Stimulated activated memory B cell treated with anti-CD40 and anti-IgM and Interleukin-4, amounts not matched to agents 10 μg/mL and 1 μg/mL and 100 μg/mL, for 72 hours (primary cell): ENCODE results near the gene SH3BP4.
A peak's percentile ranks its signal among the peaks of the same experiment; 100 is the strongest.

ENCODE experiments used
- ATAC-seq: fragments of 150-1000 bp; cut with Tn5 transposase; 2 replicates; pipeline ENCODE4 v1.10.0; 2021
- H3K27ac Mint-ChIP-seq: one replicate; pipeline ENCODE4 v1.8.0; 2022; ENCODE audit warnings: mild to moderate bottlenecking, mixed read lengths
- H3K27me3 Mint-ChIP-seq: one replicate; pipeline ENCODE4 v1.8.0; 2022; ENCODE audit warnings: mixed read lengths
- H3K36me3 Mint-ChIP-seq: one replicate; pipeline ENCODE4 v1.8.0; 2022; ENCODE audit warnings: mixed read lengths
- H3K4me1 Mint-ChIP-seq: one replicate; pipeline ENCODE4 v1.8.0; 2022; ENCODE audit warnings: mixed read lengths
- H3K4me3 Mint-ChIP-seq: one replicate; pipeline ENCODE4 v1.8.0; 2022; ENCODE audit warnings: mild to moderate bottlenecking, moderate library complexity, mixed read lengths
- H3K9me3 Mint-ChIP-seq: one replicate; pipeline ENCODE4 v1.8.0; 2022; ENCODE audit warnings: mixed read lengths

Gene SH3BP4

DNA sequence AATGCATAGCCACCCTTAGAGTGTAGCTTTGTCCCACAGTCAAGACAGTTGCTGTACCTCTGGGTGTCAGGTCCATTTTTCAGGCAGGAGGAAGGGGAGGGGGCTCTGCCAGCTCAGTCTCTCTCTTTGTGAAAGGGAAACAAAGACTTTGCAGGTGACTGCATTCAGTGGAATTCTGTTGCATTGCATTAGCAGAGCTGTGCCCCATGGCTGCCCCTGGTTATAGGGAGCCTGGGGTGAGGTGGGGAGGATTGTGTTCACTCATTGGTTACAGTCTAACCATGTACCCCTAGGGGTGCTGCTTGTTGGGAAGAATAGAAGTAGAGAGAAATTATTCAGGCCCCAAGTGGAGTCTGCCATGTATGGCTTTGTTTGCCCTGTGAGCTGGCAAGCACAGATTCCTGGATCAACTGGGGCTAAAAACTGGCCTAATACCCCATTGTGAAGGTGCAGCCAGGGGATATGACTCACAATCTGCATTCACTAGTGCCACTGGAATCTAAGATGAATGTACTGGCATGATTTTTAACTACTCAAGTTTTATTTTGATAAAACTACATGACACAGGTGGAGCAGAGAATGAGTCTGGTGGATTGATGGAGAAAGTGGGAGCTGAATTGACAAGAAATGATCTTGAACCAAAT, 118.4 kb downstream of the SH3BP4 start:
- no peak overlapping the region for H3K4me3 Mint-ChIP-seq
- H3K27me3 Mint-ChIP-seq: peaks cover 9% of the 10 kb centered on the region
- no peak overlapping the region for H3K27ac Mint-ChIP-seq
- H3K9me3 Mint-ChIP-seq: no peaks in the 10 kb centered on the region
- H3K36me3 Mint-ChIP-seq: peaks cover 6% of the 10 kb centered on the region
- H3K4me1 Mint-ChIP-seq: no peaks in the 10 kb centered on the region
- no peak for ATAC-seq

DNA sequence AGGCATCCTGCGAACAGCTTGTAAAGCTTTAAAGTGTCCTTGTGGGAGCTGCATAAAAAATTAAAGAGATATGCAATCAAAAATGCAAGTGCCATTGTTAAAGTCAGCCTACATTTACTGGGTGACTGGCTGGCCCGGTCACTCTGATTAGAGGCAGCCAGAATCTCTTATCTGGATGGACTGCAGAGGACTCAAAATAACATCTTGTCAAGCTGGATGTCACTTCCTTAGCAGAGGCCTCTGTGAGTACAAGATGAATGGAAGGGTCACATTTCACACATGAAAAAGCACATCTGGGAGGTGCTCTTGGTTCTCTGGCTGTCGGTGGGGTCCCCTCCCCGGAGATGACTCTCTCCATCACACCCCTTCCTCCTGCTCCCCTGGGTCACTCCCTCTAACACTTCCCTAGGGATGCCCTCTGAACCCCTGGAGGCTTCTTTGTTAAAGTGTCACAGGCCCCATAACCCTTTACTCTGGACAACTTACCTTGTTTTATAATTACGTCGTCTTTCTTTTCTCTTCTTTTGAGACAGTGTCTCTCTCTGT, 122.1 kb downstream of the SH3BP4 start:
- no peaks in the 10 kb centered on the region for H3K4me1 Mint-ChIP-seq
- H3K9me3 Mint-ChIP-seq: no peaks in the 10 kb centered on the region
- no peak overlapping the region for H3K4me3 Mint-ChIP-seq
- no peak overlapping the region for H3K27ac Mint-ChIP-seq
- H3K36me3 Mint-ChIP-seq: no peaks in the 10 kb centered on the region
- peaks cover 9% of the 10 kb centered on the region for H3K27me3 Mint-ChIP-seq
- ATAC-seq: no peak

DNA sequence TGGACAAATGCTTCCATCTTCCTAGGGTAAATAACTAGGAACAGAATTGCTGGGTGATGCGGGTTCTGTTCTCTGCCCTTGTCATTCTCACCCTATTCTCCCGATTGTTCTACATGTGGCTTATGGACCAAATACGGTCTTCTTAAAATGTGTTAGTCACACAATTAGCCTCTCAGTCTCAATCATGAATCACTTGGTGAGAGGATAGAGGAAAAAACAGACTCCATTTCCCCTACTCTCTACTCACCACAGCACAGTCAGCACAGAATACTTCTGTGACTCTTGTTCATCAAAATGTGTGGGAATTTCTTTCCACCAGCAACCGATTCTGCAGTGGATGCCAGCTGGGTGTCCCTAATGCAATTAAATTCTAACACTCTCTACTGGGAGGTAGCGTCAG, 125.2 kb downstream of the SH3BP4 start:
- H3K27me3 Mint-ChIP-seq: no peaks in the 10 kb centered on the region
- H3K27ac Mint-ChIP-seq: no peak overlapping the region
- no peak for ATAC-seq
- no peaks in the 10 kb centered on the region for H3K36me3 Mint-ChIP-seq
- no peaks in the 10 kb centered on the region for H3K4me1 Mint-ChIP-seq
- H3K9me3 Mint-ChIP-seq: no peaks in the 10 kb centered on the region
- no peak overlapping the region for H3K4me3 Mint-ChIP-seq

DNA sequence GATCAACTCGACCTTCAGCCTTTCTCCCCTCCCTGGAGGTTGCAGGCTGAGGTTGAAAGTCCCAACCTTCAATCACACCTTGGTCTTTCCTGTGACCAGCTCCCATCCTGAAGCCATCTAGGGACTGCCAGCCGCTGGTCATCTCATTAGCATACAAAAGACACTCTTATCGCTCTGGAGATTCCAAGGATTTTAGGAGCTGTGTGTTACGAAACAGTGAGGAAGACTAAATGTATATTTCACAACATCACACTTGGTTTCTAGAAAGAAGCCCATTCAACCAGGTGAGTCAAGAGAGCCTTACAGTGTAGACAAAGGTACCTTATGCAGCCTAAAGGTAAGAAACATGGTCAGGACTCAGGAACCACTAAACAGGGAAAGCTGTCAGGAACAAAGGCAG, 126.4 kb downstream of the SH3BP4 start:
- no peaks in the 10 kb centered on the region for H3K27me3 Mint-ChIP-seq
- H3K27ac Mint-ChIP-seq: no peak overlapping the region
- no peaks in the 10 kb centered on the region for H3K4me1 Mint-ChIP-seq
- no peak for ATAC-seq
- no peak overlapping the region for H3K4me3 Mint-ChIP-seq
- no peaks in the 10 kb centered on the region for H3K36me3 Mint-ChIP-seq
- H3K9me3 Mint-ChIP-seq: no peaks in the 10 kb centered on the region

DNA sequence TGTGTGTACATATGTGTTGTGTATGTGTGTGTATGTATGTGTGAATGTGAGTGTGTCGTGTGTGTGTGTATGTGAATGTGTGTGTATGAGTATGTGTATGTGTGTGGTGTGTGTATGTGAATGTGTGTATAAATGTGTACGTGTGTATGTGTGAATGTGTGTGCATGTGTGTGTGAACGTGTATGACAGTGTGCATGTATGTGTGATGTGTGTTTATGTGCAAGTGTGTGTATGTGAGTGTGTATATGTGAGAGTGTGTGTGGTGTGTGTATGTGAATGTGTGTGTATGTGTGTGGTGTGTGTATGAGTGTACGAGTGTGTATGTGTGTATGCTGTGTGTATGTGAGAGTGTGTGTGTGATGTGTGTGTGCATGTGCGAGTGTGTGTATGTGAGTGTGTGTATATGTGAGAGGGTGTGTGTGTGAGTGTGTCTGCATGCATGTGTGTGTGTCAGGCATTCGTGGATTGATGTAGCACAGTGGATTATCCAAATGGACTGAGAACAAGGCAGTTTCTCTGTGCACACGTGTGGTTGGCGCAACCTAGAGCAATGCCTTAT, 127.2 kb downstream of the SH3BP4 start:
- H3K4me1 Mint-ChIP-seq: no peaks in the 10 kb centered on the region
- ATAC-seq: no peak
- no peak overlapping the region for H3K4me3 Mint-ChIP-seq
- no peaks in the 10 kb centered on the region for H3K36me3 Mint-ChIP-seq
- H3K9me3 Mint-ChIP-seq: no peaks in the 10 kb centered on the region
- H3K27me3 Mint-ChIP-seq: no peaks in the 10 kb centered on the region
- no peak overlapping the region for H3K27ac Mint-ChIP-seq

DNA sequence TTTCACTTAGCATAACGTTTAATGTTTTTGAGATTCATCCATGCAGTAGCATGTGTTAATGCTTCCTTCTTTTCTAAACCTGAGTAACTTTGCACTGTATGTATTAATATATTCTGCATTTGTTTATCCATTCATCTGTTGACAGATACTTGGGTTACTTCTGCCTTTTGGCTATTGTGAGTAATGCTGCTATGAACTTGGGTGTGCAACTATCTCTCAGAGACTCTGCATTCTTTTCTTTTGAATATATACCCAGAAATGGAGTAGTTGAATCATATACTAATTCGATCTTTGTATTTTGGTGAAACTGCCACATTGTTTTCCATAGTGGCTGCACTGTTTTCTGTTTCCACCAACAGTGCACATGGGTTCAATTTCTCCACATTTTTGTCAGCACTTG, 128.3 kb downstream of the SH3BP4 start:
- Mint-ChIP-seq H3K4me3 (no peak overlapping the region), H3K27me3 (peaks cover under 1% of the 10 kb centered on the region), H3K27ac (no peak overlapping the region), H3K9me3 (no peaks in the 10 kb centered on the region), H3K4me1 (no peaks in the 10 kb centered on the region), H3K36me3 (no peaks in the 10 kb centered on the region)
- no peak for ATAC-seq

DNA sequence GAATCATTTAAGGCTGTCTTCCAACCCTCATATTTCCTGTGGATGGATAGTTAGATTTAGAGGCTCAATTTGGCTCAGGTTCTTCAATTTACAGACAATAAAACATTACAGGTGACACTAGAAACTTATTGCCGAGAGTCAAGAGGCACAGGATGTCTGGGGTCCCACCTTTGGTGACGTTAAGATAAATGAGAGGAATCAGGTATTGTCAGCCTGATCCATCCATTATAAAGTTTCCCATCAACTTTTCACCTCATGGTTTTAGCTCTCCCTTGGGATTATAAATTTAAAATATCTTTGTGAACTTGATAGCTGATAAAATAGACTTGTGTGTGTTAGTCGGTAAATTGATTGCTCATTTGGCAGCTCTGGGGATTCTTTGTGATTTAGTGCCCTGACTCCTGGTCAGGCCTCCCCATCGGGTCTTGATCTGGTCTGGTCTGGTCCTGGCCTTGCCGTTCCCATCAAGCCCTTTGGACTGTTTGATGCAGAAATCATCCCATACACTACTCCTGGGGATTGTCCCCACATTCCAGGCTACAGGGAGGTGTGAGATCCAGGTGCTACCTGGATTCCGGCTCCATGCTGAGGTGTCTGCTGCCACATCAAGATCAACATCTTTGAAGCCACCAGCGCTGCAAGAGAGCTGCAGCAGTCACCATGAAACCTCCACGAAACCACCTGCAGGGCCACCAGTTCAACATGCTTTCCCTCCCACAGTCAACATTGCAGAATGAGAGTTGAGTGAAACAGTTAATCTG, 130.9 kb downstream of the SH3BP4 start:
- H3K4me3 Mint-ChIP-seq: no peak overlapping the region
- peaks cover 6% of the 10 kb centered on the region for H3K9me3 Mint-ChIP-seq
- no peaks in the 10 kb centered on the region for H3K36me3 Mint-ChIP-seq
- H3K4me1 Mint-ChIP-seq: no peaks in the 10 kb centered on the region
- H3K27me3 Mint-ChIP-seq: peaks cover 26% of the 10 kb centered on the region
- no peak for ATAC-seq
- no peak overlapping the region for H3K27ac Mint-ChIP-seq

DNA sequence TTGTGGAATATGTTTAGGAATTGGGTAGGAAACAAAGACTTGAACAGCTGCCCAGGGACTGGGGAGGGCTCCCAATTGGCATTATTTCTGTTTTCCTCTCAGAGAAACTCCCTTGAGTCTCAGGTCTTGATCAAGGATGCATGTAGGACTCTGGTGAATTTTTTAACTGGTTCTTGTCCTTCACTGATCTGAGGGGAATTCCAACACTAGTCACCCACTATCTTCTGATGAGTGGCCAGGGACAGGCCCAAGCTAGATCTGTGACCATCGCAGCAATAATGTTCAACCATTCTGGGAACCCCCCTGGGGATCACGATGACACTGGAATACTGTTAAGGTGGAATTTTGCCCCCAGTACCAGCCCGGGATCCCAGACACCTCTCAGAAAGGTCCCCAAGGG, 132.0 kb downstream of the SH3BP4 start:
- H3K36me3 Mint-ChIP-seq: no peaks in the 10 kb centered on the region
- no peak overlapping the region for H3K27ac Mint-ChIP-seq
- H3K27me3 Mint-ChIP-seq: peaks cover 36% of the 10 kb centered on the region
- ATAC-seq: no peak
- no peak overlapping the region for H3K4me3 Mint-ChIP-seq
- peaks cover 6% of the 10 kb centered on the region for H3K9me3 Mint-ChIP-seq
- H3K4me1 Mint-ChIP-seq: no peaks in the 10 kb centered on the region

DNA sequence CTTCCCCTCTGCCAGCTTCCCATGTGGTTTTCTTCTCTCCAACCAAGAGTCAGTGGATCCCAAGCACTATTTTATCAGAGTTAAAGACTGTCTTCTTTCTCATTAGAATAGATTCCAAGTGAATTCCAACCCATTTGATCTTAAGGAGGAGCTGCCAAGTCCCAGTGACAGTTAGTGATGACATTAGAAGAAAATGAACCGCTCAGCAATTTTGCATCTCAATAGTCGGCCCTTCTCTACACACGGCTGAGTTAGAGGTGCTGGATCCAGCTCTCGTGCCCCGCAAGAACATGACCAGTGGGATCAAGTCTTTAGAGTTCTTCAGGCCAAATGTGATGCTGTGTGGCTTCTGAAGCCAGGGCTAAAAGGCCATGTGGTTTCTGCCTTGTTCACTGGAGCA, 132.6 kb downstream of the SH3BP4 start:
- ATAC-seq: no peak

DNA sequence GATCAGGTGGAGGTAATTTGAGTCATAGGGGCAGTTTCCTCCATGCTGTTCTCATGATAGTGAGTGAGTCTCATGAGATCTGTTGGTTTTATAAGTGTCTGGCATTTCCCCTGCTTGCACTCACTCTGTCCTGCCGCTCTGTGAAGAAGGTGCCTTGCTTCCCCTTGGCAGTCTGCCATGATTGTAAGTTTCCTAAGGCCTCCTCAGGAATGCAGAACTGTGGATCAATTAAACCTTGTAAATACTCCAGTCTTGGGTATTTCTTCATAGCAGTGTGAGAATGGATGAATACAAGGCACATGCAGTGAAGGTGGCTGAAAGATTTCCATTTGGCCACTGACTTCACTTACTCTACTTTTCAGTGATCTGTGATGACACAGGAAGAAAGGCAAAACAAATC, 133.7 kb downstream of the SH3BP4 start:
- Mint-ChIP-seq H3K27ac (no peak overlapping the region), H3K9me3 (peaks cover 6% of the 10 kb centered on the region), H3K36me3 (no peaks in the 10 kb centered on the region), H3K4me3 (no peak overlapping the region), H3K4me1 (no peaks in the 10 kb centered on the region), H3K27me3 (peaks cover 45% of the 10 kb centered on the region)
- ATAC-seq: no peak

More for the DNA sequence above, 132.6 kb downstream of the SH3BP4 start:
- Mint-ChIP-seq H3K27ac (no peak overlapping the region), H3K4me1 (no peaks in the 10 kb centered on the region), H3K9me3 (peaks cover 6% of the 10 kb centered on the region), H3K27me3 (peaks cover 38% of the 10 kb centered on the region), H3K4me3 (no peak overlapping the region), H3K36me3 (no peaks in the 10 kb centered on the region)

DNA sequence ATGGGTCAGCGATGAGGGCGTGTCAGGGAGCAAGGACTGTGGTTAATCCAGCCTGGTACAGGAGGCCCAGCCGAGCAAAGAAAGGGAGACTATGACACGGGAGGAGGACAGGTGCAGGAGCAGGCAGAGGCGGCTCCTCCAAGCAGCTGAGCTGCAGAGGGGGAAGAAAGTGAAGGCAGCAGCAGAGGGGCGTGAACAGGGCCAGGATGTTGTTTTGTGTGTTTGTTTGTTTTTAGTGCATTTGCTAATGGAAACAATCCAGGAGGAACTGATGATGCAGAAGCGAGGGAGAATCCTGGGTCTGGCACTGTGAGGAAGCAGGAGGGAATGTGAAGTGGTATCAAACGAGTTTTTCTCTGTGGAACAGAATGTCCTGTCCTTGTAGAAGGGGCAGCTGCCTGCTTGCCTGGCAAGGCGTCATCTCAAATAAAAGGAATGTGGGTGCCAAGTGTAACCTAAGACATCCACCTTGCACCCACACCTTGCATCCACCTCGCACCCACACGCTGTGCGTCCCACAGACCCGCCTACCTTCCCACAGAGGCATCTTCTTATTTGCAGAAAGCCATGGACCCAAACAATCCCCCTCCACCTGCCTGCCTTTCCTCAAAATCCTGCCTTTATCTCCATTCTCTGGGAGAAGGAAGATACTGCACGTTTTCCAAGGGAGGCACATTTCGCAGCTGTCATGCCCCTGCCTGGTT, 134.8 kb downstream of the SH3BP4 start:
- Mint-ChIP-seq H3K4me3 (no peak overlapping the region), H3K27ac (no peak overlapping the region), H3K36me3 (no peaks in the 10 kb centered on the region), H3K9me3 (peaks cover 6% of the 10 kb centered on the region), H3K27me3 (peaks cover 57% of the 10 kb centered on the region), H3K4me1 (peaks cover 7% of the 10 kb centered on the region)
- ATAC-seq: no peak

DNA sequence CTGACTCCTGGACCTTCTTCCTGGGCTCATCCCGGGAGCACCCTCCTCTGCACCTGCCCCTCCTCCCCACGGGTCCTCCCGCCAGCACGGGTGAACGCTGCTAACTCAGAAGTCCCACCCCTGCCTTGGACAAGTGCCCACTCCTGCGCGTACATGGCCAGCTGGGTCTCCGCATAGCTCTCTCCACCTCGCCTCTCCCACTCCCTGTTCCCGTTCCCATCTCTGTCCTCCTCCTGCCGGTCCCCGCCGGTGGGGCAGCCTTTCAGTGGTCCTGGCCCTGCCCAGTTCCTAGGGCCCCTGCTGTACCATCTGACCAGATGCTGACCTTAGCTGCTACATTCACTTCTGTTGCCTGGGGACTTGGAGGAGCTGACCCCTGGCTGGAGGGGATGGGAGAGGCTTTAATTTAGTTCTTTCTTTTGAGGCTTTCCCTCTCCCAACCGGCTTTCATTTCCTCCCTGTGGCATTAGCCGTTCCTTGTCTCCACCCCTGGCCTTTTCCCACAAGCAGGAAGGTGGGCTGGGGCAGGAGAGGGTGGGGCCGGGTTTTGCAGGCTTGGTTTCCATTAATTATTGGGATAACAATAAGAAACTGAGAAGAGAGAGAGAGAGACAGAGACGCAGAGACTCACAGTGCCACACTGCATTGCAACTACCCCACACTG, 136.1 kb downstream of the SH3BP4 start:
- Mint-ChIP-seq H3K9me3 (peaks cover 6% of the 10 kb centered on the region), H3K36me3 (no peaks in the 10 kb centered on the region), H3K4me3 (no peak overlapping the region), H3K4me1 (peaks cover 7% of the 10 kb centered on the region), H3K27ac (no peak overlapping the region), H3K27me3 (peaks cover 57% of the 10 kb centered on the region)
- ATAC-seq: peak; percentile 27

DNA sequence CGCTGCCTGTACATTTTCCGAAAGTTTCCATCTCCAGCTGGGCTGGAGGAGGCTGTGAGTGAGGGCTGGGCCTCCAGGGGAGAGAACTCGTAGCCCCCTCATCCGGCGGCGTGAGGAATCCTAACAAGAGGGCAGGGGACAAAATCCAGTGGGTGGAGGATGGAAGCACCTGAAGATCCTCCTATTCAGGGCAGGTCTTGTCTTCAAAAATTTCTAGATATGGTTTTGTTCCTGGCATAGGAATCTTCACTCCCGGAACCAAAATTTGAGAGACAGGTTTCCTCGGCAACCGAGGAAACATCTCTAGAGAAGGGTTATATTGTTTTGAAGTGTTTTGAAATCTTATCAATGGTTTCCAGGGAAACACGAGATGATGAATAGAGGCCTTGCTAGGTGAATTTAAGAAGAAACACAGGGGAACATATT, 136.7 kb downstream of the SH3BP4 start:
- ATAC-seq: no peak
- Mint-ChIP-seq H3K9me3 (peaks cover 6% of the 10 kb centered on the region), H3K27ac (no peak overlapping the region), H3K4me3 (no peak overlapping the region), H3K36me3 (no peaks in the 10 kb centered on the region), H3K27me3 (peaks cover 57% of the 10 kb centered on the region), H3K4me1 (peaks cover 7% of the 10 kb centered on the region)

DNA sequence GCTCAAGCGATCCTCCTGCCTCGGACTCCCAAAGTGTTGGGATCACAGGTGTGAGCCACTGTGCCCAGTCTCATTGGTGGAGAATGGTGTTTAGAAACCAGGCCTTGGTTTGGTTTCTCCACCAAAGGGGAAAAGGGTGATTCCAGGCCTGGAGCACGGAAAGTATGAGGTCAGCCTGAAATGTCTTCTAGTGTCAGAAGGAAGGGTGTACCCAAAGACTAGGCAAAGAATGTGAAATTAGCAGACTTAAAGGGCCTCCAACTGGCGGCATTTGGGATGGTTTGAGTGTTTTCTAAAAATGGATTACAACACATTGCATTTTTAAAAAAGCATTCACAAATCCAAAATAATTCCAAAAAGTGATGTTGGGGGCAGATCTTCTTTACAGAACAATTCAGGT, 139.6 kb downstream of the SH3BP4 start:
- Mint-ChIP-seq H3K27ac (no peak overlapping the region), H3K36me3 (no peaks in the 10 kb centered on the region), H3K27me3 (peaks cover 61% of the 10 kb centered on the region)

DNA sequence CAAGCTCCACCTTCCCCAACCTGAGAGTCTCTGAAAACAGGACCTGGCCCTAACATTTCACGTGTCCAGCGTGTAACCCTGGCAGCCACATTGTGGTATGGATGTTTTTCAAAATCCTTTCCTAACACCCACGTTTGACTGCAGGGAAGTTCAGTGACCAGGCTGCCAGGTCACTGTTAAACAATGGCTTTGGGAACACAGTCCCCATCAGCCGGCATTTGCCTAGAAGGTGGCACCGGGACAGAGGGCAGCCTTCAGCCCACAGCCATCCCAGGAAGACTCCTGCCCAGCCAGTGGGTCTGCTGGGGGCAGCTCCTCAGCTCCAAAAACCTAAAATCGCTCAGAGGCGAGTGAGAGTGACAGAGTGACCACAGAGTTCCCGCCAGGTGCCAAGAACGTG, 140.2 kb downstream of the SH3BP4 start:
- Mint-ChIP-seq H3K36me3 (no peaks in the 10 kb centered on the region), H3K4me3 (no peak overlapping the region), H3K4me1 (peaks cover 7% of the 10 kb centered on the region), H3K27ac (no peak overlapping the region), H3K9me3 (no peaks in the 10 kb centered on the region), H3K27me3 (peaks cover 61% of the 10 kb centered on the region)
- ATAC-seq: no peak

More for the DNA sequence above, 139.6 kb downstream of the SH3BP4 start:
- H3K4me3 Mint-ChIP-seq: no peak overlapping the region
- H3K9me3 Mint-ChIP-seq: no peaks in the 10 kb centered on the region
- ATAC-seq: no peak
- H3K4me1 Mint-ChIP-seq: peaks cover 7% of the 10 kb centered on the region
